Muscle layer of duodenum (tissue), 2 donors: Measurements from ENCODE around the gene PRAMEF4.
"Not testable (repeated sequence)": the region's sequence is repeated elsewhere in the genome, so short reads cannot be mapped to it uniquely, and the experiment has no call there.

Source experiments
- H3K27ac ChIP-seq: one replicate; pipeline ENCODE4 v1.7.0; 2013; ENCODE audit warnings: mild to moderate bottlenecking, low read length
- H3K27me3 ChIP-seq: one replicate; pipeline ENCODE4 v1.7.0; 2013; ENCODE audit warnings: low read depth, mild to moderate bottlenecking, control low read depth, low read length
- H3K36me3 ChIP-seq, 2 donors: one replicate each; pipeline ENCODE4 v1.7.0; 2013; ENCODE audit warnings: low read length in 2 of 2, control low read depth in 1 of 2, mild to moderate bottlenecking in 1 of 2; ENCODE audit not compliant: insufficient read depth in 2 of 2, control insufficient read depth in 1 of 2
- H3K4me1 ChIP-seq, 2 donors: one replicate each; pipeline ENCODE4 v1.7.0; 2013; ENCODE audit warnings: low read length in 2 of 2, mild to moderate bottlenecking in 2 of 2, control low read depth in 1 of 2, moderate library complexity in 1 of 2; ENCODE audit not compliant: insufficient read depth in 2 of 2, control insufficient read depth in 1 of 2
- H3K4me3 ChIP-seq, 2 donors: one replicate each; pipeline ENCODE4 v1.7.0; 2013; ENCODE audit warnings: low read length in 2 of 2, low read depth in 1 of 2, mild to moderate bottlenecking in 1 of 2
- H3K9me3 ChIP-seq, 2 donors: one replicate each; pipeline ENCODE4 v1.7.0; 2013; ENCODE audit warnings: low read length in 2 of 2, control low read depth in 1 of 2, mild to moderate bottlenecking in 1 of 2; ENCODE audit not compliant: control insufficient read depth in 1 of 2
- donor health status: healthy.

The PRAMEF4 gene

GRCh38 chr1:12848620-12849019 lies 37.4 kb downstream of the PRAMEF4 start, which contains the start of gene HNRNPCL1:
Gene HNRNPCL1, minus strand, starts transcription at chr1:12848720. Its CDS starts 431 bp downstream, at chr1:12848289.
- H3K4me1 ChIP-seq, H3K36me3 ChIP-seq, H3K27me3 ChIP-seq, H3K27ac ChIP-seq, H3K9me3 ChIP-seq, H3K4me3 ChIP-seq: not testable (repeated sequence)

- not testable (repeated sequence) for H3K36me3 ChIP-seq, H3K4me1 ChIP-seq, H3K27me3 ChIP-seq, H3K9me3 ChIP-seq, H3K4me3 ChIP-seq, H3K27ac ChIP-seq
Observed at GRCh38 chr1:12833251-12833650, 52.8 kb downstream of the PRAMEF4 start.

- H3K9me3 ChIP-seq, H3K4me3 ChIP-seq, H3K27ac ChIP-seq, H3K27me3 ChIP-seq, H3K36me3 ChIP-seq, H3K4me1 ChIP-seq: not testable (repeated sequence)
Observed at GRCh38 chr1:12831310-12831709, 54.7 kb downstream of the PRAMEF4 start, which contains the start of gene PRAMEF11. Gene PRAMEF11, minus strand, starts transcription at chr1:12831410. Its CDS starts 2,621 bp downstream, at chr1:12828789.
